ENCODE measurements around the gene RIMS4. TPM values are rescaled to one million over a fixed set of nuclear protein-coding genes. Genes with fewer than 3 reads are reported as not detected.
A peak's percentile ranks its signal among the peaks of the same experiment; 100 is the strongest.
"Not testable (repeated sequence)": the region's sequence is repeated elsewhere in the genome, so short reads cannot be mapped to it uniquely, and the experiment has no call there.

Gene RIMS4
- polyA plus RNA-seq, 3 donors: 0.37 to 1.0 (median 0.70) TPM

GRCh38 chr20:44765701-44766347, 44.5 kb downstream of the RIMS4 start:
- no peak for DNase-seq

DNA sequence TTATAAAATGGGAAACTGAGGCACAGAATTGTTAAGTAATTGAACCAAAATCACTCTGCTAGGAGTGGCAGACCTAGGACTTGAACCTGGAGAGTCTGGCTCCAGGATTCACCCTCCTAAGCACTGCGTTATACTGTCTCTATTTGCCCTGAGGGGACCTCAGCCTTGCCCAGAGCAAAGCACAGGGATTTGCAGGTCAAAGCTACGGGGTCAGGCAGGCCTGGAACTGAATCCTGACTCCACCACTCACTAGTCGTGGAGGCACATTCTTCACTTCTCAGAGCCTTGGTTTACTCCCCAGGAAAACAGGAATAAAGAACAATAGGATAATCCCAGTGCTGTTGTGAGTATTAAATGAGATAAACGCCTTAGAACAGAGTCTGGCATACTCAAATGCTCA, 45.3 kb downstream of the RIMS4 start:
- no peak for DNase-seq

- not testable (repeated sequence) for DNase-seq
Observed at GRCh38 chr20:44763798-44764197, 46.5 kb downstream of the RIMS4 start.

DNA sequence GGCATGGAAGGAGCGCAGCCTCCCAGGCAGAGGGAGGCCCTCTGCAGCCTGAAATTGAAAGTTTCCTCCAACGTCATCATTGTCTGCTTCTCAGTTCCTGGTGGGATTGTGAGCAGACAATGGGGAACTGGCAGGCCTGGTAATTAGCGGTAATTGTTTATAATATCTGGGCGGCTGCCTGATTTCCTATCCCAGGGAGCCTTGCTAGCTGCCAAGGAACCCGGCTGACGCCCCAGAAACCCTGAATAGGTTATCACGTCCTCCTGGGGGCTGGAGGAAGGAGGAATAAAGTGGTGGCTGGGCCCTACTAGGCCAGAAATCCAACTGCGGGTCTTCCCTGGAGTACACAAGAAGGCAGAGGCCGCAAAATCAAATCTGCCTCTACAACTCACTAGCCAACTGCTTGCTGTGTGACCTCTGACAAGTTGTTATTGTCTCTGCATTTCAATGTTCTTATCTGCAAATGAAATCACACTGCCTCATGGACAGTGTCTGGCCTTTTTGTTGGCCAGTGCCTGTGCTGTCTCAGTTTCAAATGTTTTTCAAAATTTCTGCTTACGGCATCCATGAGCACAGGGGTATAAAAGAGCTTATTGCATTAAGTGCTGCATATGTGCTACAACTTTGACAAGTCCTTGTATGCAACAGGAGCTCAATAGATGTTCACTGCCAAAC, 47.7 kb downstream of the RIMS4 start:
- DNase-seq: no peak

DNA sequence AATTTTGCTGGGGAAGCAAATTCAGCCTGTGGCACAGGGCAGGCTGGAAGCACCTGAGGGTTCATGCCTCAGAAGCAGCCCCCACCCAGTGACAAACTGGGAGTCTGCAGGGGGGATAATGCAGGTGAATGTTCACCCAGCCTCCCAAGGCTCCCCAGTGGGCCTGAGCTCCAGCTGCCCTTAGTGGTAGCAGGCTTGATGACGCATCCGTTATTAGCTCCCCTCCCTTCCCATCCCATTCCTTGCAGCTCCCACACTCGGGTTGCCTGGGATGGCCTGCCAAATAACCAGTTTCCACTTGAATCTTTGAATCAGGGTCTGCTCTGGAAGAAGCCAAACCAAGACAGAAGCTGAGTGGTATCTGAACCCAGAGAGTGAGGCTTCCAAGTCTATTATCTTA, 48.9 kb downstream of the RIMS4 start:
- no peak for DNase-seq

GRCh38 chr20:44759595-44759994, 50.8 kb downstream of the RIMS4 start:
- no peak for DNase-seq

DNA sequence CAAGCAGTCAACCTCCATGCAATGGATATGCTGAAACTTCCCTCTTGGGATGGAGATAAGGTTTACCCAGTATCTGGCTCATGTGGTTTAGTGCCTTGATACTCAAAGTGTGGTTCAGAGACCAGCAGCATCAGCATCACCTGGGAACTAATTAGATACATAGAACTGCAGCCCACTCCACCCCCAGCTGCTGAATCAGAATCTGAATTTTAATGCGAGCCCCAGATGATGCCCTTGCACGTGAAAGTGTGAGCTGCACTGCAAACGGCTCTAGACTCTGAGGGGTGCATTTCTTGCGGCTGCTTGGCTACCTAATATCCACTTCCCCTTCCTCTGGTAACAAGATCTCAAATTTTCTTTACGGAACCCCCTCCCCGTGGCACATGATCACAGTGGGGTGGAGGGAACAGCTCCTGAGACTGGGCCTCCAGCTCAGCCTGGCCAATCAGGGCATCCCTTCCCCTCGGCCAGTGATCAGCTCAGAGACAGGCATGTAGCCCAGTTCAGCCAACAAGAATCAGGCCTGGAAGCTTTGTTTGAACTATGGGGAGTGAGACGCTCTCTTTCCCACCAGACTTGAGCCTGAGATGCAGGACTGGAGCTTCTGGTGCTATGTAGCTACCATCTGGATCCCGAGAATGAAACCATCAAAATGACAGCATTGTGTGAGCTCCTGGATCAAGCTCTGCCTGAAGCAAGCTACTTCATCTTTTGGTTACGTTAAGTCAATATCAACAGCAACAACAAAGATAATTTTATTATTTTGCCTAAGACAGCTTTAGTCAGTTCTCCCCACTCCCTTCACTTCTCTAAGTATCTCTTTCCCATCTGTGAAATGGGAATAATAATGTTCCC, 51.9 kb downstream of the RIMS4 start:
- no peak for DNase-seq

DNA sequence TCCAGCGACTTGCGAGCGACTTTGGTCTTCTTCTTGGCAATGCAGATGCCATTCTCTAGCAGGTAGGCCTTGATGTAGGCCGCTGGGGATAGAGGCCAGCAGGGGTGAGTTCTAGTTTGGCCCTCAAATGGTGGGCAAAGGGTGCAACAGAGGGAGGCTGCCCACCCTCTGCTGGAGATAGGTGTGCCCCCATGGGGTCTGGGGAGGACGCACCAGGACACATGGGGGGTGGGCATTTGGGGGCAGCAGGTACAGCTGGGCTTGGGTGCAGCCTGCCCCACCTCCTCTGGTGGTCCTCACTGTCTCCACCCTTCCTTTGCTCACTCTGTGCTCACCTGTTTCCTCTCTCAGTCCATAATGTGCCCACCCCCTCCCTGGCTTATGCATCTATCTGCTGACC, 53.4 kb downstream of the RIMS4 start:
- no peak for DNase-seq

DNA sequence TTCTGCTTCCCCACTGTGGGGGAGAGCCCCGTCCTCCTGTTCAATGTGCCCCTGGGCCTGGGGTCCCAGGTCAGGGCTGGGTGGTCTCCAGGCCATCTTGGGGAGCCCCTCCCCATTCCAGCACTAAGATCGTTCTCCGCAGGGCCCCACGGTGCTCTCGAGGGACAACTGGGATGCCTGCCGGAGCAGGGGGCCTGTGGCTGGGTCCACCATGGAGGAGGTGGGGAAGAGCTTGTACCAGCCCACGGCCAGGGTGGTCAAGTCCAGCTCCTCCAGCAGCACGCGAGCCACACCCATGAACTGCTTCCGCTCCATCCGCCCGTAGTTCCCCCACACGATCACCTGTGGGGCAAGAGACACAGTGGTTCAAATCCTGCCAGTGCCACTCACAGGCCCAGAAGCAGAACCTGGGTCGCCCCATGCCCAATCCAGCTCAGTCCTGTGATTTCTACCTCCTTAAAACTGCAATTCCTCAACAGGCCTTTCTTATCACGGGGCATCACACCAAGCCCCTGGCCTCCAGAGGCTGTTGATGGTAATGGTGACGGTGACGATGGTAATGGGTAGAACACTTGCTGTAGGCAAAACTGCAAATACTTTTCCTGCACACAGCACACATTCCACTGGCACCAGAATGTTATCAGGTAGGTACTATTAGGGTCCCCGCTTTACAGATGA, 54.2 kb downstream of the RIMS4 start:
- DNase-seq: no peak

DNA sequence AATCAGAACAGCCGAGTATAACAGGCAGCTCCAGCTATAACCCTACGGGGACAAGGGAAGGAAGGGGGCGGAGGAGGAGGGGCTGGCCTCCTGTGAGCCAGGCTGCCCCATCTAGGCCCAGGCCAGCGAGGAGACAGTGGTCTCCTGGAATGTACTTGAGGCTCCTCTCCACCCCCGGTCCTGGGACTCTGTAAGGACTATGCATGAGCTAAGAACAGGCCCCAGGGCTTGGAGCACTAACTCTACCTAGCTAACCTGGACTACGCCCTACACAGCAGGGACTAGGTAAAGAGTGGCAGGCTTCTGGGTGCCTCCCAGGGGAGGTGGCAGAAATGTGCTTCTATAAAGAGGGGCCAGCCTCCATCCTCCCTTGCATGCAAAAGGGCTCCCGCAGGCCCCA, 55.8 kb downstream of the RIMS4 start:
- DNase-seq: no peak

GRCh38 chr20:44752099-44752931, 58.0 kb downstream of the RIMS4 start:
- no peak for DNase-seq

GRCh38 chr20:44750081-44750805, 60.1 kb downstream of the RIMS4 start:
- DNase-seq: no peak

DNA sequence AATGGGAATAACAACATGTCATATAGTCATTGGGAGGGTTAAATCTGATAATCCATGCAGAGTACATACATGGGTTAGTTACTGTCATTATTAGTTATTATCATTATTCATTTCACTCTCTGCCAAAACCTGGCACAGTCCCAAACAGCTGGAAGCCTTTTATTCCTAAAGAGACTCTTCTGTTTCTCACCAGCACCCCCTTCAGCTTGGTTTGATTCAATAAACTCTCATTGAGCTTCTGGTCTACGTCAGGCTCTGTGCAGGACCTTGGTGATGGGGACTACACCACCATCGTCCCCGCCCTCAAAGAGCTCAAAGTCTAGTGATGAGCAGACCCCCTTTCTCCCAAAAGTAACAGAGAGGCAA, 62.4 kb downstream of the RIMS4 start:
- DNase-seq: no peak

- DNase-seq: peak; percentile 72
Observed at GRCh38 chr20:44747166-44748004, 63.0 kb downstream of the RIMS4 start.

- DNase-seq: no peak
Observed at GRCh38 chr20:44746367-44747165, 63.8 kb downstream of the RIMS4 start.

DNA sequence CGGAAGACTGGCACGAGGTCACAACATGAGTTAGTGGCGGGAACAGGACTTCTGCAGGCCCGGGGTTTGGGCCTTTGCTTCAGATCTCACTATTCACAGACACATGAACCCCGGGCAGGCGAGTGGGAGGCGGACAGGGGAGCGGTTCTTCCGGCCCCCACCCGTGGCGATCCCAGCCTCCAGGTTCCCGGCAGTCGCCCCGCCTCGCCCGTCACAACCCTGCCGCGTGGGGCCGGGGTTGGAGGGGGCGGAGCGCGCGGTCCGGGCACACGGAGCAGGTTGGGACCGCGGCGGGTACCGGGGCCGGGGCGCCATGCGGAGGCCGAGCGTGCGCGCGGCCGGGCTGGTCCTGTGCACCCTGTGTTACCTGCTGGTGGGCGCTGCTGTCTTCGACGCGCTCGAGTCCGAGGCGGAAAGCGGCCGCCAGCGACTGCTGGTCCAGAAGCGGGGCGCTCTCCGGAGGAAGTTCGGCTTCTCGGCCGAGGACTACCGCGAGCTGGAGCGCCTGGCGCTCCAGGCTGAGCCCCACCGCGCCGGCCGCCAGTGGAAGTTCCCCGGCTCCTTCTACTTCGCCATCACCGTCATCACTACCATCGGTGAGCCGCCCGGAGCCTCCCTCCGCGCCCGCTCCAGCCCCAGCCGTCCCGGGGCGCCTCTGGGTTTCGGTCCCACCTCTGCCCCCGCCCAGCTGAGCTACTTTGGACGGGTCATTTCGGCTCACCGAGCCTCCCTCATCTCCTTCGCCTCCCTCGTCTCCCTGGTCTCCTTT, 64.6 kb downstream of the RIMS4 start, which contains the start of gene KCNK15:
Gene KCNK15, plus strand, starts transcription at position 268 of the 769 bp plus-strand sequence. Its CDS starts 46 bp downstream, at position 314.
- DNase-seq: peak; percentile 17

- no peak for DNase-seq
Observed at GRCh38 chr20:44745122-44745597, 65.2 kb downstream of the RIMS4 start.

Data from renal pelvis (tissue), 4 donors.